HG02943 (cell line): Measurements from ENCODE around the gene NDP.
"Not testable (repeated sequence)": the region's sequence is repeated elsewhere in the genome, so short reads cannot be mapped to it uniquely, and the experiment has no call there.

Source experiments
- ATAC-seq: cut with Tn5 transposase; IDR thresholded peaks from one replicate; pipeline ENCODE4 v1.9.1; 2021; ENCODE audit warnings: mild to moderate bottlenecking, low read depth, moderate library complexity; ENCODE audit not compliant: unreplicated experiment

NDP gene

DNA sequence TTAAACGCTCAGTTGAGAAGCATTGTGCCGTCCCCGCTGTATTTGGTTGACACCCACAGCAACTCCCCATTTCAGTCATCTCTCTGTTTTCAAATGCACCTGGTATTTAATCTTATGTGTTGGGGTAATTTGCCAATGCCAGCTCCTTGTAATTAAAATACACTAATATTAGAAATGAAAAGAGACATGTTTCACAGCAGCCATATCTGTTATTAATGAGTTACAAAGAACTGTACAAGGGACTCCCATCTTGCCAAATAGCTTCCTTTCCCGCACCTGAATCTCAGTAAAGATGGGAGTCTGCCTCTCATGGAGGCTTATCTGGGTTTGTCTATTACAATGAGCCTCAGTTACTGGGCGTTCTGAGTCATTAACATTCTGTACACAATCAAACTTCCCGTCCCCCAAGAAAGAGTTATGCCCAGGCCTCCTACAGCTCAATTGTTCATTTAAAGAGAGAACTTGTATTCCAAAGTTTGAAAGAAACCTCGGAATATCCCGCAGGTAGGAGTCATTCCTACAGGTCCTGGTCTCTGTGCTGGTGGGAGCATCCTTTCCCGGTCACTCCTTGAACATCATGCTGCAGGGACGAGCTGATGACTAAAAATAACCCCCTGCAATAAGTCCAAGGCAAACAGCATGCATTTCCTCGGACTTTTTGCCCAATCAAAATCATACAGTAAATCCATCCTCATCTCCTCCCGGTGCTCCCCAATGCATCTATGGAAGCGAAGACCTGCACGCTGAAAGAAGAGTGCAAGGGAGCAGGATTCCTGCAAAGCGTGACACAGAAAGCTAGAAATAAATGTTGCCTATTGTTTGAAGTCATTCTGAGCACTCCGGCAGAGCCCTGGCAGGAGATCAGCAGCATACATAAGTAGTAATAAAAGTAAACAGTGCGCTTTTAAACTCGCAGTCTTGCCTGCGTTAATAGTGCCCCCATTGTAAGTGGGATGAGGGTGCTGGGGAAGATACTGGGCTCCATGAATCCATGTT lies 926 bp downstream of the NDP start:
- ATAC-seq, result no peak

DNA sequence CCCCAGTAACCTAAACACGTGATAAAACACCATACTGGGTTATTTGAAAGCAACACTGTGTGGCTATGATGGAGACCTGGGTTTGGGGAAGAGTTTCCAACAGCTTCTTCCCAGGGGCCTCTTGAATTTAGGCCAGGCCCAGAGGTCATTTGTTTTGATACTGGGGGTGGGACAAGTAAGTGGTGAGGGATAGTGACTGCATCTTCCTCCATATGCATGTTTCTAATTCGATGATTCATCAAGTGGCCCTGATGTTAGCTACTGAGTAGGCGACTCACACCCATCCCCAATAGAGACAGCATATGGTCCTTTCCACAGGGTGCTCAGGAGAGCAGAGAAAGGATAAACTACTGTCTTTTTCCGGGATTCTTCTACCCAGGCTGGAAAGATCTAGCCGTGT lies 2.7 kb downstream of the NDP start:
- ATAC-seq, result no peak

DNA sequence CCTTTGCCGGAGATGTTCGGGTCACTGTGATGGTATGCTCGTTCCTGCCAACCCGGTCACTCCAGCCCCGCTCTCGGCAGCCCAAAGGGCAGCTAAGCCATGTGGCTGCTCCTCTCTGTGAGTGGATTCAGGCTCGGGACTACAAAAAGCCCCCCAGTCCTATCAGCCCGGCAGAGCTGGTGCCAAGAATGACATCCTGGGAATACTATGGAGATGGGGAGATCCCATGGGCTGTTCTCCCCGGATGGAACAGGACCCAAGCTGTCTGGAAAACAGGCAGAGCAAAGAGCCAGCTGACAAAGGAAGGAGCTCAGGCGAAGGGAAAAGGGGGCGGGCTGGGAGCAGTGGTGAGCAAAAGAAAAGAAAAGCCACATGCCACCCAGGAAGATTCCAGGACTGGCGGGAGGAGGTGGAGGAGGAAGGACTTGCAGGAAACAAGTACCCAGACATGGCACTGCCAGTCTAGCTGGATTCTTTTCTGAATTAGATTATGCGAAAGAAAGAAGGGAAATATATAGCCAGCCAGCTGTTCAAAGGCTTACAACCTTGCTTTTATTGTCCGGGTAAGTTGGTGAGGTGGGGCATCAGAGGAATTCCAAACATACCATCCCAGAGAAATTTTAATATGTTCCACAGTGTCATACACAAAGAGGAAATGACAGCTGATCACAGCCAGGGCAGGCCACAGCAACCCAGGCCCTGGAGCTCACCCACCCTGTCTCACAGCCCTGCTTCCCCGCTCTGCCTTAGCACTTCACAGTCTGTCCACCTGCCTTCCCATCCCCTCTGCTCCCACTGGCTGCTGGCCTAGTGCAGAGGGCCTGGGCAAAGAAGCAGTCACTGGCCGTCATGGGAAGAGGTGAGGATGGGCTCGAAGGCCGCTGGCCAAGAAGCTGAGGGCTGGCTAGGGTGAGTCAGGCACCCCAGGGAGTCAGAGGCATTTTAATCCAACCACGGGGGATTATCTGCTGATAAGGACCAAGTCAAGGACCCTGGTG lies 3.4 kb downstream of the NDP start:
- ATAC-seq, result no peak

- no peak for ATAC-seq
These were observed 4.8 kb downstream of the NDP start for GRCh38 chrX:43968359-43968781.

DNA sequence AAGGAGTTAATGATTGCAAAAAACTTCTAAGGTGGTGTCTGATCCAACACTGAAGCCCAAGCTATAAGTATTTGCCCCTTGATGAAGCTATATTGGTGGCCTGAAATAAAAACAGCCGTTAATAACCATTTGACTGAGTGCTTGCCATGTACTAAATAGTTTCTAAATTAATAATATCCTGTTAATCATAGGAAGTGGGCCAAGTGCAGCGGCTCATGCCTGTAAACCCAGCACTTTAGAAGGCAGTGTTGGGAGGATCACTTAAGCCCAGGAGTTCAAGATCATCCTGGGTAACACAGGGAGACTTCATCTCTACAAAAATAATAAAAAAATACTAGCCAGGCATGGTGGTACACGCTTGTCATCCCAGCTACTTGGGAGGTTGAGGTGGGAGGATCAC lies 8.3 kb downstream of the NDP start:
- ATAC-seq, result no peak

- ATAC-seq, result no peak
These were observed 9.5 kb downstream of the NDP start for GRCh38 chrX:43963726-43964125.

DNA sequence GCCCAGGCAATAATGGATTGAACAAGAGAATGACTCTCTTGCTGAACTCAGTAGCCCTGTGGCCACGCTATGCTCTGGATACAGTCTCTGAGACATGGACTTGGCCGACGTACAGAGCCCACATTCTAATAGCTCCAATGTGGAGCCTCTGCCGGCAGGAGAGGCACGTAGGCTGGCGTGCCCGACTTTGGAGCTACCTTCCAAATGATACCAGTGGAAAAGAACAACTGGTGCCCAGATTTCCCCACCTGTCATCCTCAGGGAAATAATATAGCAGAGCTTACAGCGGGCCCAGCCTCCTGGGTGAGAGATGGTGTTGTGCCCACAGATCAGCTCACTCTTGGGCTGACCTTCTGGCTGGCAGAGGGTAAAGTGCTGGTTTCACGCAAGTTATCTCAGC lies 10.6 kb downstream of the NDP start:
- ATAC-seq, result no peak

- ATAC-seq, result no peak
These were observed 11.5 kb downstream of the NDP start for GRCh38 chrX:43961699-43962098.

- ATAC-seq, result no peak
These were observed 14.7 kb downstream of the NDP start for GRCh38 chrX:43958529-43958928.

DNA sequence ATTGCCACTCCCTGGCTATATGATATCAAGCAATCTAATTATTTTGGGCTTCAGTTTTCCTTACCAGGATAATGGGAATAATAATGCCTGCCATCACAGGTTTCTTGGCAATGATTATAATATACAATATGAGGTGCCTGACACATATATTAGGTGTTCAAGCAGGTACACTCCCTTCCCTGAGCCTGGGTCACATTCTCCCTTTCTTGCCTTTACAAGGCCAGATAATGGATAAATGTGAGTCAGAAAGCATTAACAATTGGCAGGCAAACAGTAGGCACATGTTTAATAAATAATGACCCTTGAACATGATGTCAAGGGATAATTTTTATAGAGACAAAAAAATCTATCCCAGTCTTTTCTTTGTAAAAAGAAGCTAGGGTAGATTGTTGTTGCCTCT lies 17.2 kb downstream of the NDP start:
- no peak for ATAC-seq

GRCh38 chrX:43953218-43953617 lies 20.0 kb downstream of the NDP start:
- ATAC-seq, result no peak

GRCh38 chrX:43949669-43950068 lies 23.5 kb downstream of the NDP start:
- no peak for ATAC-seq

GRCh38 chrX:43940816-43941474 lies 32.2 kb downstream of the NDP start:
- no peak for ATAC-seq

DNA sequence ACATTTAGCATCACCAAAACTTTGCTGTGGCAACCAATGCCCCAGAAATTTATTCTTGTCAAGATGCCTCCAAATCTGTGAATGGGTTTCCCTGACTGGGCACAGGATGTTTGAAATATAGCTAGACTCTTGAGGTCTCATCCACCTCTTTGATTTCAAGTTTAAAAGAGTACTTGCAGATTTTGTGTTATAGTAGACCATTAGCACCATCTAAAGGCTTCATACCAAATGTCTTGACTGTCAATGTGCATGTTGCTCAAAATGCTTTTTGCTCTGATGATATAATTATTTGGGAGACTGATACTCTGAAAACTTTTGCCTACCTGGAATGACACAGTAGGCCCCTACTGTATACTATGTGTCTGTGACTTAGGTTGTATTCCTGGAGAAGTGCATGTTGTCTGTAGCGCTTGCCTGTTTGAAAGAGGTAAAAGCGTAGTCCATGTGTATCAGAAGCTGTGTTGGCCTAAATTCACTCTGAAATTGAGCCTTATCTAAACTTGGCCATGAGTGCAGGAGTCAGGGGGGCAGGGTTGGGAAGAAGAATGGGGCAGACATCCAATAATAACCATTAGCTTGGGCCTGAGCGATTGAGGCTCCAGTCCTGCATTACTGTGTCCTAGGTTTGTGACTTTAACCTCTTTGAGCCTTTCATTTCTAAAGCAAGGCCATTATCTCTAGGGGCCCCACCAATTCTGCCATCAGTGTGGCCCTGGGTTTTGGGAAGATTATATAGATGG lies 33.8 kb downstream of the NDP start:
- ATAC-seq, result no peak

DNA sequence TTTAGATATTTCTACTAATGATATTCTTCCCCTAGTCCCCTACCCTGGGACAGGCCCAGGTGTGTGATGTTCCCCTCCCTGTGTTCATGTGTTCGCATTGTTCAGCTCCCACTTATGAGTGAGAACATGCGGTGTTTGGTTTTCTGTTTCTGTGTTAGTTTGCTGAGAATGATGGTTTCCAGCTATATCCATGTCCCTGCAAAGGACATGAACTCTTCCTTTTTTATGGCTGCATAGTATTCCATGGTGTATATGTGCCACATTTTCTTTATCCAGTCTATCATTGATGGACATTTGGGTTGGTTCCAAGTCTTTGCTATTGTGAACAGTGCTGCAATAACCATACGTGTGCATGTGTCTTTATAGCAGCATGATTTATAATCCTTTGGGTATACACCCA lies 51.2 kb downstream of the NDP start:
- not testable (repeated sequence) for ATAC-seq

- ATAC-seq, result not testable (repeated sequence)
These were observed 62.4 kb downstream of the NDP start for GRCh38 chrX:43910772-43911171.

DNA sequence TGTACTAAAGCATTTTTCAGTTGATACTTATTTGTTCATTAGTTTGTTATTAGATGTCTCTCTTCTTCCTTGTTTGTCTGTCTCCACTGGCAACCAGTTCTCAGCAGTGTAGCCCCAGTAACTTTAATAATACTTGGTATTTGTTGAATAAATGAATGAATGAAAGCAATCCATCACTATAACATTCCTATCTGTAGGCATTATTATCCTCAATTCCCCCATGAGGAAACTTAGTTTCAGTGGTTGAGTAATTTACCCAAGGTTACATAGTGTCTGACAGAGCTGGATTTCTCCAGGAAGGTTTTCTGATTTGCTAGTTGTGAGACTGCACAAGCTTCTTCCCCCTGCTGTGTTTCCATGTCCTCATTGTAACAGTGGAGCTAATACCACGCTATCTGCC lies 63.2 kb downstream of the NDP start:
- no peak for ATAC-seq

- no peak for ATAC-seq
These were observed 64.0 kb downstream of the NDP start for GRCh38 chrX:43909141-43909540.

DNA sequence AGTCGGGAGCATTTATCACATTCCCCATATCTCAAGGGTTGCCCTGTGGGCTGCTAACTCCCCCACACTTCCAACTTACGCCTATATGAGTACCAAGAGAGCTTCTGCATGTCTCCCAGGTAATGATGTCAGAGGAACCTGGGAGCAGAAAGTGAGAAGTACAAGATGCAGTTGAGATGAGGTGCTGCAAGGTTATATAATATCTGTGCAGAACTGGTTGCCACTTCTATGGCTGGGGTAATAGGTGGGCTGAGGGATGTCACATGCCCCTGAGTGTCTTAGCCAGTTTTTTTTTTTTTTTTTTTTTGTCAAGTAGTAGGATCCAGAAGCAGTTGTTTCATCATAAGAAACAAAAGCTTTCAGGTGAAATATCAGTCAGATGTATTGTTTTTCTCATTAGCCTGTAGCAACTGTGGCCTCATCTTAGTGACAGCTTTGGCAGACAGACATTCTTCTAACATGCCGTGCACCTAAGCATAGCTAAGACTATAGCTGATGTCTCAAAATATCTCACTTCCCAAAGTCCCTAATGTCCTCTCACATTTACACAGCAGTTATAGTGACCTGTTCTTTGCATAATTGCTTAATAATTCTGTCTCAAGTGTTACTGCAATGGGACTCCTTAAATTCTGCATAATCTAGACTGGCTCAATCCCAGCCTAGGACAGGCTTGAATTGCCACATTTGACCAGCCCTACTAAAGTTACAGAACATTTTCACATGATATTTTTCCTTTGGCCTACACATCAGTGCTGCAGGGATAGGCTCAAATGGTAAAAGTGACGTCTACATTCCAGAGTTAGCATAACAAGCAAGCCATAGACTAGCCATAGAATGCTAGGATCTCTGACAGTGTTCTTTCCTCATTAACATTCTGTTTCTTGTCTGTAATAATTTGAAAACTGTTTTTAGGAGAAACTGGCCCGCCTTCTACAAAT lies 73.0 kb downstream of the NDP start:
- no peak for ATAC-seq
